HG03103 (cell line): ENCODE measurements around the gene GATA2.

ENCODE experiments used
- ATAC-seq: cut with Tn5 transposase; IDR thresholded peaks from one replicate; pipeline ENCODE4 v1.9.1; 2021; ENCODE audit warnings: low read depth; ENCODE audit not compliant: unreplicated experiment

GATA2 gene

GRCh38 chr3:128503164-128503651, 10.2 kb upstream of the GATA2 start:
- ATAC-seq: no peak

DNA sequence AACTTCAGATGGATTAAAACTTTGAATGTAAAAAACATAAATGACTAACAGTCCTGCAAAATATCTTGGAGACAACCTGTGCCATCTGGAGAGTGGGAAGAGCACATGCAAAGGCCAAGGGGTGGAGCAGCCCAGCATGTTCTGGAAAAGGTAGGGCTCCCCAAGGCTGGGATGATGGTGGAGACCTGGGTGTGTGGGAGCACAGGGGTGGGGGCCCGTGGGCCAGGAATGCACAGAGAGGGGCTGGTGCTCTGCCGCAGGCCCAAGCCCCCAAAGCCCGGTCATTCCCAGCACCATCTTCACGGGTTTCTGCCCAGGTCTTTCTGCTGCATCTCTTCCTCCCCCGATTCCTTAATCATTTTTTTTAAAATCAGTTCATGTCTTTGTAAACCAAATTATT, 9.7 kb upstream of the GATA2 start:
- ATAC-seq: no peak

DNA sequence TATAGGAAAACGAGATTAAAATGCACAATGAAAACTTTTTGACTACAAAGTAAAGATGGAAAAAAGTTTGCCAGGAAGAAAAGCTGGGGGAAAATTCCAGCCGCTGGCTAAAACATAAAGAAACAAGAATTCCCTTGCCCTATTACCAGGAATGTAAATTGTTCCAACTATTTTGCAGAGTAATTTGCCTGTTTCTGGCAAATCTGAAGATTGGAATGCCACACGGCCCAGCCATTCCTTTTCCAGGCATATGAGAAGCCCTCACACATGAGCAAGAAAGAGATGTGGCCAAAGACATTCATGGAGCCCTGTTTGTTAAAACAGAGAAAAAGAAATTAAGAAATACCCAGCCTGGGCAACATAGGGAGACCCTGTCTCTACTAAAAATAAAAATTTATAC, 8.4 kb upstream of the GATA2 start:
- ATAC-seq: no peak

DNA sequence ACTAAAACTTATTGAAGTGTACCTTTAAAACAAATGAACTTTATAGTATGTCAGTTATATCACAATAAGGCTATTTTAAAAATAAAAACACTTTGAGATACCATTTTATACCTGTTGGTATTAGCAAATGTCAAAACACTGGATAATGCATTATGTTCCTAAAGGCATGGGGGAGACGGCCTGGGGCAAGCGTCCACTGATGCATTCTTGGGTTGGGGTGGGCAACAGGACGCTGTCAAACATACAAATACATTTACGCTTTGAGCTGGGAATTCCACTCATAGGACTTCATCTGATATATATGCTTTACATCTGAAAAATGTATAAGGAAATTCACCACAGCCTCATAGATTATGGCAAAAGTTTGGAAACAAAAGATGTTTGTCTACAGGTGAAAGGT, 7.6 kb upstream of the GATA2 start:
- no peak for ATAC-seq

- no peak for ATAC-seq
These were observed 6.8 kb upstream of the GATA2 start for GRCh38 chr3:128499724-128500275.

DNA sequence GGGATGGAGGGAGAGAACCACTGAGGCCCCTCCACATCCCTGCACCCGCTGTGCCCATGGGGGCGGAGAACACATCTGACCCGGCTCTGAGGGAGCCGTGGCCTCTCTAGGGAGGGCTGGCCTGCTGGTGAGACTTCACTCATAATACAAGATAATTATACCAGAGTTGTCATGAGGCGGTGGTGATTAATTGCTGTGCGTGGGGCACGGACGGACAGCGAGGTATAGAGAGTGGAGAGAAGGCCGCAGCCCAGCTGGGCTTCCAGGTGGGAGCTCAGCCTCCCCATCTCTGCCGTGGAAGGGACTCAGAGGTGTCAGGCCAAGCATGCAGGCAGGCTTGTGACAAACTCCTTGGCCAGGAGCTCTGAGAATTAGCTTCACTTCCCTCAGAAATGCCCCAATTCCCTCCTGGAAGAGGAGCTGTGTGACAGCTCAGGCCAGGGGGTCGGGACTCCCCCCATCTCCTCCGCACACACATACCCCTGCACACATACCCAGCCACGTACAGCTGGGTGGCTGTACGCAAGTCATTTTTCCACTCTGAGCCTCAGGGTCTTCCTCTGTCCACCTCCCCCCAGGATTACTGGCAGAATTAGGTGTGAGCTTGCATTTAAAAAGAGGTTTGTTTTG, 6.0 kb upstream of the GATA2 start:
- ATAC-seq: no peak

- no peak for ATAC-seq
These were observed 5.2 kb upstream of the GATA2 start for GRCh38 chr3:128498127-128498626.

DNA sequence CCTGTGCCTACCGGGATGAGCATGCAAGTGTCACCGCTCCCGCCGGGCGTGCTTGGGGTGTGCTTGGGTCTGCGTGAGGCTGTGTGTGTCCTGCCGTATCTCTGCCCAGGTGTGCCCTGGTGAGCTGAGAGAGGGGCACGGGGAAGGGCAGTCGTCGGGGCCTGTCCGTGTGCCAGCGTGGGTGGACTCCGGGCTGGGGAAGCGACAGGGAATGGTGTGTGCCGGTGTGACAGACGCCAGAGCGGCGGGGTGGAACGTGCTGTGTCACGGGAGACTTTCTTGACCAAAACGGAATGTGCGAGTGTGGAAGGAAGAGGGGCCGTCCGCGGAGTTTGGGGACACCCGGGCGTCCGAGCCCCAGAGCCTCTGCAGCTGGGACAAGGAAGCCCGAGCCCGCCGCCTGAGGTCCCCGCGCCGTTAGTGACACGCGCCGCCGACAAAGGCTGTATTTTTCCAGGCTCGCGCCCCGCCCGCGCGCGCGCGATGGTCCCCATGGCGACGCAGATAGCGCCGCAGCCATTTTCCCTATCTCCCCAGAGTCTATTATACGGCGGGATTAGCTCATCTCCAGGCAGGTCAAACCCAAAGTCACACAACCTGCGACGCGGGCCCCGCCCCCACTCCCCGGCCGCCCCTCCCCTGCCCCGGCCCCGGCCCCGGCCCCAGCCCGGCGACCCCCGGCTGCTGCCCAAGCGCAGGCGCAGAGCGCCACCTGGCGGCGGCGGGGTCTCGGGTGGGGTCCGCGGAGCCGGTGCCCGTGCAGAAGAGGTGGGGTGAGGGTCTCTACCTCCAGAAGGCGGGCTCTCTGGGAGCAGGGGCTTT, 4.5 kb upstream of the GATA2 start:
- no peak for ATAC-seq

- ATAC-seq: no peak
These were observed 3.8 kb upstream of the GATA2 start for GRCh38 chr3:128496602-128497304.

DNA sequence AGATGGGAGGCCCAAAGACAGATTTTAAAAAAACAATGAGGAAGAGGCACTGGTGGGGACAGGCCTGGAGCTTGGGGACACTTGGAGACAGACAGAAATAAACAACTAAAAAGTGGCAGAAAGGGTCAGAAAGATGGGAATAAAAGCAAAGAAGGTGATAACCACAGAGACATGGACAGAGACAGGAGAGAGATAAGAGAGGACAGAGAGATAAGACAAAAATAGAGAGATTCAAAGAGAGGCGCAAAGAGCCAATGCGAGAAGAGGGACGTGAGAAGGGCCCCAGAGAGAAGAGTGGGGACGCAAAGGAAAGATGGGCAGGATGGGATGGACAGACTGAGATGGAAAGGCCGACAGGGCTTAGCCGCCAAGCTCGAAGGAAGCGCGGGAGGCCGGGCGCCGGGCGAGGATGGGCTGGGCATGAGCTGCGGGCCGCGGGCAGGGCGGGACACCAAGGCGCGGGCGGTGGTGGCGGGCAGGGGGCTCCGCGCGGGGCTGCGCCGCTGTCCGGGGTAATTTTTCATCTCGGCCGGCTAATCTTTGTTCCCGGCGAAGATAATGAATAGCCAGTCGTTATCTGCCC, 3.1 kb upstream of the GATA2 start:
- no peak for ATAC-seq

GRCh38 chr3:128495435-128495970, 2.5 kb upstream of the GATA2 start:
- ATAC-seq: no peak

DNA sequence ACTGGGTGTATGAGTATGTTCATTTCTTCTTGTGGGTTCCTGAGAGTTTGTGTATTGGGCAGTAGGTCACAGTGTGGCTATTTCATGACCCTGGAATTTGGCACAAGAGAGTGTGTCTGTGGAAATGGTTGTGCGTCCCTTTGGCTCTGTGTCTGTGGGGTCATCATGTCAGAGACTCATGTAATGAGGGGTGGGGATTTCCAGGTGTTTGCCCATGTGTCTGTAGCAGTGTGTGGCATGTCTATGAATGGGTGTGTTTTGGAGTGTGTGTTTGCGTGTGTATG, 1.3 kb upstream of the GATA2 start:
- no peak for ATAC-seq

- ATAC-seq: no peak
These were observed 767 bp upstream of the GATA2 start for GRCh38 chr3:128493570-128494366.

- ATAC-seq: no peak
These were observed 895 bp downstream of the GATA2 start for GRCh38 chr3:128491941-128492670.

GRCh38 chr3:128491691-128491940, 1.4 kb downstream of the GATA2 start:
- ATAC-seq: no peak

GRCh38 chr3:128490915-128491690, 1.9 kb downstream of the GATA2 start:
- ATAC-seq: no peak

- no peak for ATAC-seq
These were observed 2.4 kb downstream of the GATA2 start for GRCh38 chr3:128490650-128490914.

- ATAC-seq: no peak
These were observed 2.9 kb downstream of the GATA2 start for GRCh38 chr3:128489927-128490649.

GRCh38 chr3:128489674-128489926, 3.4 kb downstream of the GATA2 start:
- ATAC-seq: no peak
